ENCODE data around the gene PCIF1. TPM values are rescaled to one million over a fixed set of nuclear protein-coding genes. Genes with fewer than 3 reads are reported as not detected.

The PCIF1 gene
- total RNA-seq, 1 donor from 2014 or later = 13.0 TPM

GRCh38 chr20:45950330-45950646 is 15.8 kb downstream of the PCIF1 start:
- Mint-ChIP-seq H3K27ac (ENCODE audit: unreplicated experiment) (no peak overlapping the region), H3K9me3 (ENCODE audit: unreplicated experiment) (no peaks in the 10 kb centered on the region), H3K4me1 (ENCODE audit: low read depth, unreplicated experiment) (peaks cover 2% of the 10 kb centered on the region), H3K27me3 (ENCODE audit: low read depth, unreplicated experiment) (no peaks in the 10 kb centered on the region), H3K4me3 (ENCODE audit: unreplicated experiment) (no peak overlapping the region), H3K36me3 (ENCODE audit: low read depth, unreplicated experiment) (peaks cover 34% of the 10 kb centered on the region)
- no peaks in the 10 kb centered on the region for H3K27me3 ChIP-seq (ENCODE audit: insufficient read depth, low read length)
- DNase-seq (ENCODE audit: low read depth) (no peak), FAIRE-seq (no peak)
- H4K20me1 ChIP-seq (ENCODE audit: insufficient read depth, low read length) = peaks cover 22% of the 10 kb centered on the region
- H3K27ac ChIP-seq (ENCODE audit: low read depth, low read length) = no peak overlapping the region
- H3K9ac ChIP-seq (ENCODE audit: low read length) = no peak overlapping the region
- no peaks in the 10 kb centered on the region for H3K79me2 ChIP-seq (ENCODE audit: insufficient read depth, low read length)
- H3K4me1 ChIP-seq (ENCODE audit: insufficient read depth, low read length) = no peaks in the 10 kb centered on the region
- H3K4me3 ChIP-seq (ENCODE audit: insufficient read depth, low read depth, low read length) = no peak overlapping the region
- no peak overlapping the region for H3K4me2 ChIP-seq (ENCODE audit: low read length)
- no peak overlapping the region for H2AFZ ChIP-seq (ENCODE audit: low read depth, low read length)
- peaks cover 41% of the 10 kb centered on the region for H3K36me3 ChIP-seq (ENCODE audit: insufficient read depth, low read length)
- no peak for TF ChIP-seq EZH2 (IDR thresholded peaks at IDR 0.05; ENCODE audit: insufficient read depth, low read length)
- TF ChIP-seq, protein P1, sequence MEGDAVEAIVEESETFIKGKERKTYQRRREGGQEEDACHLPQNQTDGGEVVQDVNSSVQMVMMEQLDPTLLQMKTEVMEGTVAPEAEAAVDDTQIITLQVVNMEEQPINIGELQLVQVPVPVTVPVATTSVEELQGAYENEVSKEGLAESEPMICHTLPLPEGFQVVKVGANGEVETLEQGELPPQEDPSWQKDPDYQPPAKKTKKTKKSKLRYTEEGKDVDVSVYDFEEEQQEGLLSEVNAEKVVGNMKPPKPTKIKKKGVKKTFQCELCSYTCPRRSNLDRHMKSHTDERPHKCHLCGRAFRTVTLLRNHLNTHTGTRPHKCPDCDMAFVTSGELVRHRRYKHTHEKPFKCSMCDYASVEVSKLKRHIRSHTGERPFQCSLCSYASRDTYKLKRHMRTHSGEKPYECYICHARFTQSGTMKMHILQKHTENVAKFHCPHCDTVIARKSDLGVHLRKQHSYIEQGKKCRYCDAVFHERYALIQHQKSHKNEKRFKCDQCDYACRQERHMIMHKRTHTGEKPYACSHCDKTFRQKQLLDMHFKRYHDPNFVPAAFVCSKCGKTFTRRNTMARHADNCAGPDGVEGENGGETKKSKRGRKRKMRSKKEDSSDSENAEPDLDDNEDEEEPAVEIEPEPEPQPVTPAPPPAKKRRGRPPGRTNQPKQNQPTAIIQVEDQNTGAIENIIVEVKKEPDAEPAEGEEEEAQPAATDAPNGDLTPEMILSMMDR (IDR thresholded peaks at IDR 0.05; ENCODE audit: insufficient read depth, low read depth, low read length) = no peak
- no peaks in the 10 kb centered on the region for H3K9me3 ChIP-seq (ENCODE audit: insufficient read depth, low read depth, low read length)

- DNase-seq (ENCODE audit: low read depth) = no peak
- H3K4me1 ChIP-seq (ENCODE audit: insufficient read depth, low read length) = no peaks in the 10 kb centered on the region
- Mint-ChIP-seq H3K9me3 (ENCODE audit: unreplicated experiment) (no peaks in the 10 kb centered on the region), H3K36me3 (ENCODE audit: low read depth, unreplicated experiment) (peaks cover 21% of the 10 kb centered on the region), H3K27me3 (ENCODE audit: low read depth, unreplicated experiment) (no peaks in the 10 kb centered on the region), H3K27ac (ENCODE audit: unreplicated experiment) (no peak overlapping the region), H3K4me3 (ENCODE audit: unreplicated experiment) (no peak overlapping the region), H3K4me1 (ENCODE audit: low read depth, unreplicated experiment) (peaks cover 2% of the 10 kb centered on the region)
- no peak for TF ChIP-seq EZH2 (IDR thresholded peaks at IDR 0.05; ENCODE audit: insufficient read depth, low read length)
- TF ChIP-seq, protein P1 (IDR thresholded peaks at IDR 0.05; ENCODE audit: insufficient read depth, low read depth, low read length) = no peak
- H4K20me1 ChIP-seq (ENCODE audit: insufficient read depth, low read length) = peaks cover 17% of the 10 kb centered on the region
- H3K27ac ChIP-seq (ENCODE audit: low read depth, low read length) = no peak overlapping the region
- peaks cover 38% of the 10 kb centered on the region for H3K36me3 ChIP-seq (ENCODE audit: insufficient read depth, low read length)
- no peaks in the 10 kb centered on the region for H3K27me3 ChIP-seq (ENCODE audit: insufficient read depth, low read length)
- no peak overlapping the region for H3K4me3 ChIP-seq (ENCODE audit: insufficient read depth, low read depth, low read length)
- no peak overlapping the region for H3K9ac ChIP-seq (ENCODE audit: low read length)
- no peak overlapping the region for H3K4me2 ChIP-seq (ENCODE audit: low read length)
- H3K79me2 ChIP-seq (ENCODE audit: insufficient read depth, low read length) = no peaks in the 10 kb centered on the region
- no peak for FAIRE-seq
- H3K9me3 ChIP-seq (ENCODE audit: insufficient read depth, low read depth, low read length) = no peaks in the 10 kb centered on the region
- no peak overlapping the region for H2AFZ ChIP-seq (ENCODE audit: low read depth, low read length)
These were observed 17.7 kb downstream of the PCIF1 start for GRCh38 chr20:45951925-45952834.

- TF ChIP-seq, protein P1 (IDR thresholded peaks at IDR 0.05; ENCODE audit: insufficient read depth, low read depth, low read length) = no peak
- no peak for TF ChIP-seq EZH2 (IDR thresholded peaks at IDR 0.05; ENCODE audit: insufficient read depth, low read length)
- Histone ChIP-seq H3K79me2 (ENCODE audit: insufficient read depth, low read length) (no peaks in the 10 kb centered on the region), H3K27me3 (ENCODE audit: insufficient read depth, low read length) (no peaks in the 10 kb centered on the region), H4K20me1 (ENCODE audit: insufficient read depth, low read length) (peaks cover 17% of the 10 kb centered on the region), H2AFZ (ENCODE audit: low read depth, low read length) (no peak overlapping the region), H3K36me3 (ENCODE audit: insufficient read depth, low read length) (peaks cover 42% of the 10 kb centered on the region), H3K4me3 (ENCODE audit: insufficient read depth, low read depth, low read length) (no peak overlapping the region), H3K4me2 (ENCODE audit: low read length) (no peak overlapping the region), H3K9ac (ENCODE audit: low read length) (no peak overlapping the region), H3K4me1 (ENCODE audit: insufficient read depth, low read length) (no peaks in the 10 kb centered on the region), H3K9me3 (ENCODE audit: insufficient read depth, low read depth, low read length) (no peaks in the 10 kb centered on the region), H3K27ac (ENCODE audit: low read depth, low read length) (no peak overlapping the region)
- Mint-ChIP-seq H3K4me3 (ENCODE audit: unreplicated experiment) (no peak overlapping the region), H3K9me3 (ENCODE audit: unreplicated experiment) (no peaks in the 10 kb centered on the region), H3K4me1 (ENCODE audit: low read depth, unreplicated experiment) (peaks cover 2% of the 10 kb centered on the region), H3K27me3 (ENCODE audit: low read depth, unreplicated experiment) (no peaks in the 10 kb centered on the region), H3K27ac (ENCODE audit: unreplicated experiment) (no peak overlapping the region), H3K36me3 (ENCODE audit: low read depth, unreplicated experiment) (peaks cover 23% of the 10 kb centered on the region)
- DNase-seq (ENCODE audit: low read depth) (no peak), FAIRE-seq (no peak)
These were observed 18.4 kb downstream of the PCIF1 start for GRCh38 chr20:45952861-45953260.

All from astrocyte (in vitro differentiated cells and primary cell).